Kidney (tissue), 14 donors: ENCODE measurements around the gene CHD5. TPM values are rescaled to one million over a fixed set of nuclear protein-coding genes. Genes with fewer than 3 reads are reported as not detected.

ENCODE experiments used
- DNase-seq, 5 donors: peaks; one replicate each; pipeline ENCODE4 v3.0.0-alpha.2; 2013 to 2020
- FAIRE-seq: peaks from 2 replicates; lab custom pipeline; 2012; peaks lifted over from hg19 to GRCh38; lab: Jason Lieb, UNC
- H3K27ac ChIP-seq, 2 donors: one replicate each; pipeline ENCODE4 v1.7.0; 2013; ENCODE audit warnings: low read depth in 2 of 2, low read length in 2 of 2, inconsistent platforms in 1 of 2
- H3K27me3 ChIP-seq: one replicate; pipeline ENCODE4 v1.7.1; 2013; ENCODE audit warnings: low read length, inconsistent platforms; ENCODE audit not compliant: control insufficient read depth, insufficient read depth
- H3K36me3 ChIP-seq, 3 donors: one replicate each; pipeline versions ENCODE4 v1.7.0 to v1.7.1; 2013; ENCODE audit warnings: low read length in 3 of 3, control low read depth in 1 of 3, inconsistent platforms in 1 of 3; ENCODE audit not compliant: insufficient read depth in 3 of 3, control insufficient read depth in 2 of 3
- H3K4me1 ChIP-seq, 3 donors: one replicate each; pipeline versions ENCODE4 v1.7.0 to v1.7.1; 2013; ENCODE audit warnings: low read length in 3 of 3, inconsistent platforms in 1 of 3, low read depth in 1 of 3; ENCODE audit not compliant: control insufficient read depth in 2 of 3, insufficient read depth in 2 of 3
- H3K4me3 ChIP-seq, 3 donors: one replicate each; pipeline versions ENCODE4 v1.7.0 to v1.8.1; 2013; ENCODE audit warnings: low read length in 3 of 3, control low read depth in 1 of 3, inconsistent platforms in 1 of 3
- H3K9ac ChIP-seq, 3 donors: one replicate each; pipeline versions ENCODE4 v1.7.0 to v1.7.1; 2013; ENCODE audit warnings: low read length in 3 of 3, control low read depth in 1 of 3, inconsistent platforms in 1 of 3
- H3K9me3 ChIP-seq, 3 donors: one replicate each; pipeline versions ENCODE4 v1.7.0 to v1.7.1; 2013; ENCODE audit warnings: low read length in 3 of 3, control low read depth in 1 of 3, inconsistent platforms in 1 of 3; ENCODE audit not compliant: control insufficient read depth in 2 of 3, insufficient read depth in 1 of 3
- CTCF ChIP-seq: IDR thresholded peaks from 3 replicates; pipeline ENCODE4 v1.5.1; 2012; ENCODE audit warnings: mild to moderate bottlenecking, moderate library complexity, borderline replicate concordance; ENCODE audit not compliant: insufficient read depth; ENCODE audit errors: extremely low read depth
- intact Hi-C: fragments of 100-400 bp; cut with DNase I; formaldehyde crosslinking; loops from one replicate; pipeline ENCODE4 v1.11.1; 2022
- polyA plus RNA-seq: library from polyadenylated mRNA; stranded (reverse); fragments of 350-450 nt; fragmentation: Illumina TruSeq; extraction: RNeasy Lipid Tissue Mini Kit (QIAGEN cat#74804); gene quantifications from one replicate; pipeline ENCODE4 v1.2.3, GENCODE V29; 2014; ENCODE audit warnings: low read depth, low replicate concordance; ENCODE audit not compliant: insufficient read depth
- total RNA-seq: library from RNA; stranded (reverse); fragmentation: NEBNext Ultra II Directional; extraction: Animal tissue kit (Norgen Biotek cat#: 25700); gene quantifications from one replicate; pipeline ENCODE4 v1.2.1, GENCODE V29; 2021
- donor health status: control.
- donor health status: control.
- donor health status: control.
- donor health status: control.
- donor health status: control.
- donor health status: DM: yes; HTN: yes; CAD: no.
- donor health status: Normal renal cell carcinoma (clear cell type).

The CHD5 gene
- total and polyA plus RNA-seq, 2 donors from 2014 or later, result 0.54 to 0.85 TPM

- Histone ChIP-seq H3K27ac (no peak overlapping the region), H3K4me1 (no peaks in the 10 kb centered on the region), H3K36me3 (no peaks in the 10 kb centered on the region), H3K27me3 (no peaks in the 10 kb centered on the region), H3K9me3 (peaks cover 0 to 8% (median 0%) of the 10 kb centered on the region in 3 donors), H3K4me3 (no peak overlapping the region), H3K9ac (no peak overlapping the region)
- no peak for FAIRE-seq
- intact Hi-C loops, result no loop called here
- no peak for TF ChIP-seq CTCF
- no peak for DNase-seq
Observed at GRCh38 chr1:6116137-6116536, 64.0 kb downstream of the CHD5 start.

- no peak overlapping the region for H3K4me3 ChIP-seq
- intact Hi-C loops, result no loop called here
- peaks cover 0 to 8% (median 0%) of the 10 kb centered on the region in 3 donors for H3K9me3 ChIP-seq
- H3K9ac ChIP-seq, result no peak overlapping the region
- no peak for FAIRE-seq
- H3K36me3 ChIP-seq, result no peaks in the 10 kb centered on the region
- TF ChIP-seq CTCF, result no peak
- H3K4me1 ChIP-seq, result no peaks in the 10 kb centered on the region
- peak in 1 of 5 donors; percentile 60 for DNase-seq
- no peak overlapping the region for H3K27ac ChIP-seq
- H3K27me3 ChIP-seq, result no peaks in the 10 kb centered on the region
Observed at GRCh38 chr1:6113745-6114144, 66.4 kb downstream of the CHD5 start.

GRCh38 chr1:6113116-6113515 is 67.0 kb downstream of the CHD5 start:
- no peak for TF ChIP-seq CTCF
- intact Hi-C loops, result no loop called here
- Histone ChIP-seq H3K9ac (no peak overlapping the region), H3K27ac (no peak overlapping the region), H3K4me1 (no peaks in the 10 kb centered on the region), H3K9me3 (peaks cover 0 to 8% (median 0%) of the 10 kb centered on the region in 3 donors), H3K4me3 (no peak overlapping the region), H3K36me3 (no peaks in the 10 kb centered on the region), H3K27me3 (no peaks in the 10 kb centered on the region)
- peak in 1 of 5 donors; percentile 52 for DNase-seq
- FAIRE-seq, result no peak

- intact Hi-C loops, result no loop called here
- TF ChIP-seq CTCF, result no peak
- no peak overlapping the region for H3K9ac ChIP-seq
Observed at GRCh38 chr1:6112690-6113005, 67.5 kb downstream of the CHD5 start.

More at GRCh38 chr1:6112690-6113005, 67.5 kb downstream of the CHD5 start:
- no peak overlapping the region for H3K4me3 ChIP-seq
- no peak overlapping the region for H3K27ac ChIP-seq
- DNase-seq, result peak in 1 of 5 donors; percentile 41
- no peak for FAIRE-seq
- H3K4me1 ChIP-seq, result no peaks in the 10 kb centered on the region
- H3K27me3 ChIP-seq, result no peaks in the 10 kb centered on the region
- H3K9me3 ChIP-seq, result peaks cover 0 to 8% (median 0%) of the 10 kb centered on the region in 3 donors
- no peaks in the 10 kb centered on the region for H3K36me3 ChIP-seq
